GM19193 (cell line): Measurements from ENCODE around the gene RNF167.
A peak's percentile ranks its signal among the peaks of the same experiment; 100 is the strongest.

Experiments
- POLR2A ChIP-seq: IDR thresholded peaks from 4 replicates; pipeline ENCODE4 v1.6.1; 2011; ENCODE audit not compliant: insufficient read depth, insufficient read length; ENCODE audit errors: extremely low read depth

The RNF167 gene

DNA sequence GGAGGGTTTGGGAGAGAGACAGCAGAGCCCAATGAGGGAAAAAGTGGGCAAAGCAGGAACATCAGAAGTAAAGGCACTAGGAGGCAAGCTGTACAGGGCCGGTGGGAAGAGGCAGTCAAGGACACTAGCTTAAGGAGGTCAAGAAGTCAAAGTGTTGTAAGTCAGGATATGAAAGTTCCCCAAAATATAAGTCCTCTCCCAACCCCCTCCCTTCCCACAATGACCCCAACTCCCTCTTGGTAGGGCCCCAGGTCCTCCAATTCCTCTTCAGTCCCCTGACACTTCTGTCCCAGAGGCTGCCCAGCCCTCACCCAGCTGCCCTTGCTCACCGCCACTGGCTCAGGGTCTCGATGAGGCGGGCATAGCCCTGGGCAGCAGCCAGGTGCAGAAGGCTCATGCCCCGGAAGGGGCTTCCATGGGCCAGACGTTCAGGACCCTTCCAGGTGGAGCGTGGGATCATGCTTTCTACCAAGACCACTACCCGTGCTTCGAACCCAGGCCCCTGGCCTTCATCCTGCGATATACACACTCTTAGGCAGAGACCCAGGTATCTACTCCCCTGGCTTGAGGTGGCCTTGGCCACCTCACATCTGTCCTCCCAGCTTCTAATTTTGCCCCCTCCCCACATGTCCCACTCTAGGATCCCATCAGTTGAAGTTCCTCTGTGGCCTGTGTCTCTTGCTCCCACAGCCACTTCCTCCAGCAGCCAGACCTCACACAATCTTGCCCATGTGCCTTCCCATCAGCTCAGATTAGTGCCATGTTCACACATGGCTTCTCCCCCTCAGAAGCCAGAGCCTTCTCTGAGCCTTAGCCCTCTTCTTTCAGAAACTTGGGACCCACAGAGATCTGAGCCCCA is 33.4 kb downstream of the RNF167 start:
- TF ChIP-seq POLR2A: no peak

DNA sequence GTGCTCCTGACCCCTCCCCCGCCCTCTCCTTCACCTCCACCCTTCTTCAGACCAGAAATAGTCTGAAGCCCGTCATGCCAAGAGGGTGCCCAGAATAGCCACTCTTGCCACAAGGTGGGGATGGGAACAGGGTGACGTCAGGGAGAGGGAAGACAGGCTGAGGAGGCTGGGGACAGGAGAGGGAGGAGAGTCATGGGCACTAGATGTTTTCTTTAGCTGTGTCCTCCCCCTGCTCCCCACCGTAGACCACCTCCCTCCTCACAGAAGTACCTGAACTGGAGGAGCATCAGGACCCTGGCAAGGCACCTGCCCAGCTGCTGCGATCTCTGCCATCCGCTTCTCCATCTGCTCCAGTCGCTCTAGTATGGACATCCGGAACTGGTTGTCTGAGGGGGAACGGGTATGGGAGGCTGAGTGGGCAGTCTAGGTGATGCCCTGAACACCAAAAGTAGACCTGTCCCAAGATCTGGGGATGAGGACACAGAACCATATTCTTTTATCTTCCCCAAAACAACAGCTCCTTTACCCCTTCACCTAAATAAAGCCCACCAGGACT is 34.1 kb downstream of the RNF167 start:
- no peak for TF ChIP-seq POLR2A

DNA sequence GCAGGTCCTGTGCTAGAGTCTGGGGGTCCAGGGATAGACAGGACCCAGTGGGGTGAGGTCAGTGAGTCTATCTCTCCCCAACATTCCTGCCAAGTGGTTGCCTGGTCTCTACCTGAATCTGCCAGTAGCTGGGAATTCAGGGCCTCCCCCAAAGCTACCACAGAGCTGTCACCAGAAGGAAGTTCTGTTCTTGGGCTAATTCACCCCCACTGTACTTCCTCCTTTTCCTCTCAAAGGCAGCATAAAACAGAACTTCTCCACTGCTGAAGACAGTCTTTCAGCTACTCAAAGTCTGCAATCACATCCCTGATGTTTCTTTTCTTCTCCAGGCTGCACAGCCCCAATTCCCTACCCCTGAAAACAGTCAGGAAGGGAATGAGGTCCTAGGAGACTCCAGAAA is 38.7 kb downstream of the RNF167 start:
- TF ChIP-seq POLR2A: no peak

DNA sequence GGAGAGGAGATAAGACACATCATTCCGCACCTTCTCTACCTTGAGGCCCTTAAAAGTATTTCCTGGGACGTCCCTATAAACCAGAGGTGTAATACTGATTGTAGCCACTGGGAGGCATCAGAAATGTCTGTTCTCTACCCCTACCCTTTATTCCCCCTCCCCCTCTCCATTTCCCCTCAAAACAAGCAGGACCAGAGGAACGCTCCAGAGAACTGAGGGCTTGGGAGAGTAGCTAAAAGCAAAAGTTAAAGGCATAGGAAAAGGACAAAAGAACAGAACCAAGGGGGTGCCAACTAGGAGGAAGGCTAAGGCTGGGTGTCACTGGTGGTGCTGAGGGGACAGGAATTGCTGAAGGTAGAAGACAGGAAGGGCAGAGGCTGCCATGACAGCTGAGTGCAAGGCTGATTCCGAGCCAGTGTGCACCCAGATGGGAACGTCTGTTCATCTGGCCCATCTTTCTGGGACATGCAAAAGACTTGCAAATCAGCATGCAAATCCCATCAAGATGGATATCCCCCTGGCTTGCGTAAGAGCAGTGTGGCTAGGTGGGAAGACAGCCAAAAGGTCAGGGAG is 40.7 kb downstream of the RNF167 start:
- TF ChIP-seq POLR2A: peak; percentile 57

DNA sequence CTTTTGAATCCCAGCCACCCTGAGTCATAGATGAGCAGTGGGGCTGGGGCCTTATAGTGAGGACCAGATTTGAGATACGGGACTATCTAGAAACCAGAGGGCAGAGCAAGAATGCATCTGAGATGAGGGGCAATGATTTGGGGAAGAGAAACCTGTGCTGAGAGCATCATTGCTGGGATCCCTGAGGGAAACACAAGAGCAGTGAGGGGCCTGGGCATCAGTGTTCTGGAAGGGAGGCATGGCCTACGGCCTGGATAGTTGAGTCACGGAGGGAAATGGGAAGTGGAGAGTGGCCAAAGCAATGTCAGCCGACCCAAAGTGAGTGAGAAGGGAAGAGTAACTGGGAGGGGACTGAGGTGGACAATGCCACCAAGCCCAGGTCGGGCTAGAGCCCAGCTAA is 42.2 kb downstream of the RNF167 start:
- no peak for TF ChIP-seq POLR2A

DNA sequence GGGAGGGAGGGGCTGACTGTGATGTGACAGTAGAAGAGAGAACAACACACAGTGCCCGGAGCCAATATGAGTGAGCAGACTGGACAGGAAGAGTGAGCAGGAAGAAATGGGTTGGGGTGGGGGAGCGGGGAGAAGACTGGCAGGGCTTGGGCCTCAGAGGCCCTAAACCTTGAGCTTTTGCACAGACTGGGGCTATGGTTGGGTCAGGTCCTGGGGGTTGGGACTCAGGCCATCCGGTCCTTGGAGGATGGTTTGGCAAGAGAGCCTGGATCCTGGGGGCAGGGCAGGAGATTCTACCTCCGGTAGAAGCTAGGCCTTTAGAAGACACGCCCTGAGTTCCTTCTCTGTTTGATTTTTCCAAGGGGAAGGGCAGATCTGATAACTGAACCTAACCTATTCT is 46.3 kb downstream of the RNF167 start:
- TF ChIP-seq POLR2A: no peak

DNA sequence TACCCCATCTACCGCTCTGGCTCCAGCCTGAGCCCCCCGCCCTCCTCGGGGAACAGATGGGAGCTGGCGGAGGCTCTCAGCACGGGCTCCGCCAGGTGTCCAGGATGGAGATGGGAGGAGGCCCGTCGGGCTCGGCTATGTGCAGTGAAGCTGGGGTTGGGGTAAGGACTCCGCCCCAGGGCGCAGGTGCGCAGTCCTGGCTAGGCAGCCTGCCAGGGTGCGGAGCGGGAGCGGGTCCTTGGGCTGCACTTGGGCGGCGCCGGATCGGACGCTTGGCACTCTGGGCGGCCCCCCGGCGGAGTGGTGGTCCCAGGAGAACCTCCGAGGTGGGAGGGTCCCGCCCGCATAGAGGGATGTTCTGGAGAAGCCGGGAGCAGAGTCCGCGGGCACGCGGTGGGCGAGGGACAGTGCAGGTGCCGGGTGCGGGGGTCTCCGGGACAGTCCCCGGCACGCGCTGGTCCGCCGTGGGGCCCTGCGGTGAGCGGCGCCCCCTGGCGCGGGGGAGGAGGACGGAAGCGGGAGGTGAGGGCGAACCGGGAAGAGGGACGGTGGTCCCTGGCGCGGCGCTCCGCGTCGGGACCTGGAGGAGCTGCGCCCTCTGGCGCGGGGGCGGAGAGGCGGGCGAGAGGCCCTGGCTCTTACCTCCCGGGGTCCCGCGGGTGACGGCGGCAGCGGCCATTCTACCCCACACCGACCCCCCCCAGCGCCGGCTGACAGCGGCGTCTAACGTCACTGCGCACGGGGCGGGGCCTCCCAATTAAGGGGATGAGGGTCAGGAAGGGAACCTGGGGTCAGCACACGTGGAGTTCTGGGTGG is 47.1 kb downstream of the RNF167 start, which contains the start of gene CAMTA2:
TSS of gene CAMTA2 (minus strand) at position 725 of the 816 bp plus-strand sequence. CDS start 1,453 bp downstream, outside the sequence.
- TF ChIP-seq POLR2A: peak; percentile 60

DNA sequence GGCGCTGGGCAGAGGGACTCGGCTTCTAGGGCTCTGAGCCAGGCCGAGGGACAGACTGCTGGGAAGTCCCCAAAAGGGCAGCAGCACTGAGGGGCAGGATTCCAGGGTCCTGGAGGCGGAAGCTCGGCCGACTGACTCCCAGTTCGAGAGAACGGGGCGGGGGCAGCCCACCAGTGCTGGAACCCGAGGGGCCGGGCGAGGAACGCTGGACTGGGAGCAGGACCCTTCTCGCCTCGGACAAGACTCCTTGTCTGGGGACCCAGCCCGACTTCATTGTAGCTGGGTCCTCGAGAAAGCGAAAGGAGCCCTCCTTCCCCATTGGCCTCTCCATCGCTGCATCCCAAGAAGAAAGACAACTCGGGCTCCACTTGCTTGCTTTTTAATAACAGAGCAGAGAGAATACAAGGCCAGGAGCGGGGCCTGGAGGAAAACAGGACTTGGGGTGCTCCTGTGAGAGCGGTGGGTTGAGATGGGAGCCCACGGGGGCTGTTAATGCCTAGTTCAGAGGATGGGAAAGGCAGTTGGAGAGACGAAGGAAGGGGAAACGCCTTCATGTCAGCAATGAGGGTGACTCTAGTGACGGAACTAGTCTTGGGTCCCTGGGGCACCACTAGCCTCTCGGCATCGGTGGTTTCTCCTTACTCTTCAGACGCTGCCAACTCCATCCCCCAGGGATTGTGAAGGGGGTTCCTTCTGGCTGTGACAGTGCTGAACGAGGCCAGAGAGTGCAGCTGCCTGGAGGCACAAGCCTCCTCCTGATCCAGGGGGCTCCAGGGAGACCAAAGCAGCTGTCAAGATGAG is 47.9 kb downstream of the RNF167 start:
- TF ChIP-seq POLR2A: no peak

DNA sequence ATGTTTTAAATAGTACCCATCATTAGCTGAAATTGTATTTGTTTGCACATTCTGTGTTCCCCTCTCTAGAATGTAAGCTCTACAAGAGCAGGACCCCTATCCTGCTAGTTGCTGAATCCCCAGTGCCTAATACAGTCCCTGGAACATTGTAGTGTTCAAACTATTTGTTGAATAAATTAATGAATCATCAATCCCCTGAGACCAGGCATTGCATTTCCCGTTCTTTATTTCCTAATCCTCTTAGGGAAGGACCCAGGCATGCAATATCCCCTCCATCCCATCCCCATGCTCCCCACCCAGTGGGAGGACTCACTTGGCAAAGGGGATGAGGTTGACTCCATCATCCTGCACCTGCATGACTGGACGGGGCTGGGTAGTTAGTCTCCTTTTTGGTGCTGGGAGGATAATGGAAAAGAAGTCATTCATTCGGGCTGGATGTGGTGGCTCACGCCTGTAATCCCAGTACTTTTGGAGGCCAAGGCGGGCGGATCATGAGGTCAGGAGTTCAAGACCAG is 54.1 kb downstream of the RNF167 start:
- no peak for TF ChIP-seq POLR2A
